Thyroid gland (tissue), 4 donors: ENCODE measurements around the gene PUM2.

Source experiments
- CTCF ChIP-seq, 6 experiments: fragments of 200-600 bp in 3 of 6; fragments of 450-650 bp in 3 of 6; sonication (generic) in 3 of 6; IDR thresholded peaks; one replicate each; pipeline ENCODE4 v1.5.1; 2016 to 2019; ENCODE audit warnings: antibody characterized with exemption in 6 of 6, mild to moderate bottlenecking in 2 of 6, inconsistent platforms in 1 of 6, moderate library complexity in 1 of 6
- POLR2A ChIP-seq, 2 donors: fragments of 450-650 bp; IDR thresholded peaks; one replicate each; pipeline ENCODE4 v1.6.1; 2017; ENCODE audit warnings: antibody characterized with exemption in 2 of 2, mild to moderate bottlenecking in 2 of 2, moderate library complexity in 1 of 2

- TF ChIP-seq CTCF (IDR thresholded peaks at IDR 0.05) (no peak), POLR2A (IDR thresholded peaks at IDR 0.05) (no peak)
These were observed 151.6 kb downstream of the PUM2 start for GRCh38 chr2:20198796-20199632.
